Measurements from ENCODE around the gene PRKG1.
"Not testable (repeated sequence)": the region's sequence is repeated elsewhere in the genome, so short reads cannot be mapped to it uniquely, and the experiment has no call there.

DNA sequence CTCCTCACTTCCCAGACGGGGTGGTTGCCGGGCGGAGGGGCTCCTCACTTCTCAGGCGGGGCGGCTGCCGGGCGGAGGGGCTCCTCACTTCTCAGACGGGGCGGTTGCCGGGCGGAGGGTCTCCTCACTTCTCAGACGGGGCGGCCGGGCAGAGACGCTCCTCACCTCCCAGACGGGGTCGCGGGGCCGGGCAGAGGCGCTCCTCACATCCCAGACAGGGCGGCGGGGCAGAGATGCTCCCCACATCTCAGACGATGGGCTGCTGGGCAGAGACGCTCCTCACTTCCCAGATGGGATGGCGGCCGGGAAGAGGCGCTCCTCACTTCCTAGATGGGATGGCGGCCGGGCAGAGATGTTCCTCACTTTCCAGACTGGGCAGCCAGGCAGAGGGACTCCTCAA is 318.7 kb downstream of the PRKG1 start:
- TF ChIP-seq, protein P1, sequence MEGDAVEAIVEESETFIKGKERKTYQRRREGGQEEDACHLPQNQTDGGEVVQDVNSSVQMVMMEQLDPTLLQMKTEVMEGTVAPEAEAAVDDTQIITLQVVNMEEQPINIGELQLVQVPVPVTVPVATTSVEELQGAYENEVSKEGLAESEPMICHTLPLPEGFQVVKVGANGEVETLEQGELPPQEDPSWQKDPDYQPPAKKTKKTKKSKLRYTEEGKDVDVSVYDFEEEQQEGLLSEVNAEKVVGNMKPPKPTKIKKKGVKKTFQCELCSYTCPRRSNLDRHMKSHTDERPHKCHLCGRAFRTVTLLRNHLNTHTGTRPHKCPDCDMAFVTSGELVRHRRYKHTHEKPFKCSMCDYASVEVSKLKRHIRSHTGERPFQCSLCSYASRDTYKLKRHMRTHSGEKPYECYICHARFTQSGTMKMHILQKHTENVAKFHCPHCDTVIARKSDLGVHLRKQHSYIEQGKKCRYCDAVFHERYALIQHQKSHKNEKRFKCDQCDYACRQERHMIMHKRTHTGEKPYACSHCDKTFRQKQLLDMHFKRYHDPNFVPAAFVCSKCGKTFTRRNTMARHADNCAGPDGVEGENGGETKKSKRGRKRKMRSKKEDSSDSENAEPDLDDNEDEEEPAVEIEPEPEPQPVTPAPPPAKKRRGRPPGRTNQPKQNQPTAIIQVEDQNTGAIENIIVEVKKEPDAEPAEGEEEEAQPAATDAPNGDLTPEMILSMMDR (IDR thresholded peaks at IDR 0.05), result not testable (repeated sequence)
- TF ChIP-seq POLR2A (IDR thresholded peaks at IDR 0.05), result not testable (repeated sequence)
